Stomach (tissue), 4 donors: ENCODE measurements around the gene PLEKHO2.

ENCODE experiments used
- CTCF ChIP-seq, 7 experiments: fragments of 450-650 bp in 4 of 7; fragments of 200-600 bp in 3 of 7; sonication (generic) in 3 of 7; IDR thresholded peaks; one replicate each; pipeline ENCODE4 v1.5.1; 2016 to 2019; ENCODE audit warnings: antibody characterized with exemption in 7 of 7, control low read depth in 2 of 7, mild to moderate bottlenecking in 1 of 7
- EP300 ChIP-seq: sonication (generic); formaldehyde crosslinking; IDR thresholded peaks from one replicate; pipeline ENCODE4 v1.6.1; 2017; ENCODE audit warnings: antibody characterized with exemption
- POLR2A ChIP-seq, 4 donors: fragments of 450-650 bp; IDR thresholded peaks; one replicate each; pipeline ENCODE4 v1.6.1; 2016; ENCODE audit warnings: antibody characterized with exemption in 4 of 4, control low read depth in 2 of 4, mild to moderate bottlenecking in 1 of 4, moderate library complexity in 1 of 4
- POLR2AphosphoS5 ChIP-seq, 3 donors: sonication (generic); formaldehyde crosslinking; IDR thresholded peaks; one replicate each; pipeline ENCODE4 v1.6.1; 2016; ENCODE audit warnings: antibody characterized with exemption in 3 of 3

GRCh38 chr15:64804619-64805018 is 37.1 kb upstream of the PLEKHO2 start:
- TF ChIP-seq POLR2A (IDR thresholded peaks at IDR 0.05) (no peak), POLR2AphosphoS5 (IDR thresholded peaks at IDR 0.05) (no peak), CTCF (IDR thresholded peaks at IDR 0.05) (no peak), EP300 (no peak)
